SK-N-SH (cell line): ENCODE data around the gene MICALL1. TPM values are rescaled to one million over a fixed set of nuclear protein-coding genes. Genes with fewer than 3 reads are reported as not detected.

ENCODE experiments used
- CTCF ChIA-PET: fragments of 300-600, 350-600 bp; formaldehyde crosslinking; extraction: SDS; loops from one replicate; lab custom pipeline; 2021; lab: Yijun Ruan, JAX
- POLR2A ChIA-PET: fragments of 350-600 bp; sonication (Branson Sonifier 250); formaldehyde crosslinking; extraction: SDS; loops from one replicate; lab custom pipeline; 2020; ENCODE audit warnings: antibody characterized with exemption, inconsistent platforms; lab: Yijun Ruan, JAX
- DNase-seq: peaks from one replicate; pipeline ENCODE4 v3.0.0; 2012
- H2AFZ ChIP-seq: fragments of 200-600 bp; sonication (generic); 2 replicates; pipeline ENCODE4 v1.8.1; 2016; ENCODE audit warnings: antibody characterized with exemption, mild to moderate bottlenecking, low read depth
- H3F3A ChIP-seq: fragments of 200-600 bp; sonication (generic); replicated peaks from 2 replicates; pipeline ENCODE3; 2016; ENCODE audit warnings: antibody characterized with exemption, mild to moderate bottlenecking; ENCODE audit not compliant: insufficient read depth
- H3K27ac ChIP-seq, 2 experiments: fragments of 200-500 bp in 1 of 2; fragments of 200-600 bp in 1 of 2; sonication (Bioruptor generic) in 1 of 2; sonication (generic), shearing (Covaris generic) in 1 of 2; 2 replicates each; pipeline versions ENCODE4 v1.5.1 to v1.6.1; 2014 to 2016; ENCODE audit warnings: low read depth in 2 of 2, inconsistent platforms in 1 of 2, low read length in 1 of 2, mild to moderate bottlenecking in 1 of 2, mixed read lengths in 1 of 2
- H3K27me3 ChIP-seq: fragments of 200-600 bp; sonication (generic), shearing (Covaris generic); 2 replicates; pipeline ENCODE4 v1.6.1; 2016; ENCODE audit warnings: mixed run types; ENCODE audit not compliant: insufficient read depth
- H3K36me3 ChIP-seq, 2 experiments: fragments of 200-500 bp in 1 of 2; fragments of 200-600 bp in 1 of 2; sonication (Bioruptor generic) in 1 of 2; sonication (generic) in 1 of 2; replicated peaks in 1 of 2; 2 replicates each; pipeline versions ENCODE3 to v1.5.1; 2014 to 2016; ENCODE audit warnings: low read length in 1 of 2, mild to moderate bottlenecking in 1 of 2; ENCODE audit not compliant: insufficient read depth in 2 of 2, control insufficient read depth in 1 of 2
- H3K4me1 ChIP-seq, 2 experiments: fragments of 200-500 bp in 1 of 2; fragments of 200-600 bp in 1 of 2; sonication (Bioruptor generic) in 1 of 2; sonication (generic), shearing (Covaris generic) in 1 of 2; 2 replicates each; pipeline versions ENCODE4 v1.5.1 to v1.6.1; 2014 to 2016; ENCODE audit warnings: low read depth in 1 of 2, low read length in 1 of 2, mixed run types in 1 of 2; ENCODE audit not compliant: insufficient read depth in 2 of 2, control insufficient read depth in 1 of 2
- H3K4me2 ChIP-seq: fragments of 200-600 bp; sonication (generic), shearing (Covaris generic); 2 replicates; pipeline ENCODE4 v1.6.1; 2017; ENCODE audit warnings: mixed run types
- H3K4me3 ChIP-seq, 2 experiments: fragments of 200-500 bp in 1 of 2; fragments of 200-600 bp in 1 of 2; sonication (Bioruptor generic) in 1 of 2; sonication (generic), shearing (Covaris generic) in 1 of 2; 2 replicates each; pipeline versions ENCODE4 v1.5.1 to v1.8.1; 2014 to 2016; ENCODE audit warnings: low read depth in 2 of 2, inconsistent platforms in 1 of 2, low read length in 1 of 2, mild to moderate bottlenecking in 1 of 2, mixed read lengths in 1 of 2, moderate library complexity in 1 of 2
- H3K79me2 ChIP-seq: fragments of 200-600 bp; sonication (generic); 2 replicates; pipeline ENCODE4 v1.8.1; 2017; ENCODE audit warnings: mild to moderate bottlenecking; ENCODE audit not compliant: insufficient read depth
- H3K9ac ChIP-seq: fragments of 200-600 bp; sonication (generic); 2 replicates; pipeline ENCODE4 v1.6.1; 2017; ENCODE audit warnings: mixed run types
- H3K9me2 ChIP-seq: fragments of 200-600 bp; sonication (generic); 2 replicates; pipeline ENCODE4 v1.6.1; 2017; ENCODE audit warnings: mixed run types
- H3K9me3 ChIP-seq: fragments of 200-600 bp; sonication (generic); 2 replicates; pipeline ENCODE4 v1.6.1; 2017; ENCODE audit warnings: mixed run types, mild to moderate bottlenecking, moderate library complexity
- H4K20me1 ChIP-seq: fragments of 200-600 bp; sonication (generic); 2 replicates; pipeline ENCODE4 v1.6.1; 2017; ENCODE audit warnings: mild to moderate bottlenecking, mixed run types; ENCODE audit not compliant: insufficient read depth
- EP300 ChIP-seq, 2 experiments: IDR thresholded peaks; 2 replicates each; pipeline versions ENCODE4 v1.4.0 to v1.6.1; 2012; ENCODE audit warnings: borderline replicate concordance in 1 of 2, low read depth in 1 of 2, low read length in 1 of 2
- FOSL2 ChIP-seq: IDR thresholded peaks from 2 replicates; pipeline ENCODE4 v1.4.0; 2012; ENCODE audit warnings: low read depth, mild to moderate bottlenecking, moderate library complexity, borderline replicate concordance
- FOXJ3 ChIP-seq: sonication (generic); formaldehyde crosslinking; IDR thresholded peaks from 2 replicates; pipeline ENCODE4 v1.5.1; 2020; ENCODE audit warnings: mild to moderate bottlenecking, missing genetic modification reagents
- FOXM1 ChIP-seq: IDR thresholded peaks from 2 replicates; pipeline ENCODE4 v1.4.0; 2012; ENCODE audit warnings: low read depth, mild to moderate bottlenecking
- GABPA ChIP-seq: IDR thresholded peaks from 2 replicates; pipeline ENCODE4 v1.4.0; 2012; ENCODE audit warnings: low read depth, mild to moderate bottlenecking
- MEF2A ChIP-seq: IDR thresholded peaks from 2 replicates; pipeline ENCODE4 v1.4.0; 2012; ENCODE audit warnings: low read depth, borderline replicate concordance
- NFIC ChIP-seq: IDR thresholded peaks from 2 replicates; pipeline ENCODE4 v1.4.0; 2012; ENCODE audit warnings: borderline replicate concordance
- NRF1 ChIP-seq: IDR thresholded peaks from 2 replicates; pipeline ENCODE4 v1.6.1; 2012; ENCODE audit warnings: low read depth, mild to moderate bottlenecking, low read length
- POLR2AphosphoS5 ChIP-seq: IDR thresholded peaks from 2 replicates; pipeline ENCODE4 v1.6.1; 2012; ENCODE audit warnings: low read depth, low read length
- RXRA ChIP-seq: IDR thresholded peaks from 2 replicates; pipeline ENCODE4 v1.4.0; 2012; ENCODE audit warnings: low read depth, mild to moderate bottlenecking, borderline replicate concordance
- SIN3A ChIP-seq: IDR thresholded peaks from 2 replicates; pipeline ENCODE4 v1.6.1; 2012; ENCODE audit warnings: low read depth, mild to moderate bottlenecking, low read length, moderate library complexity, borderline replicate concordance
- TAF1 ChIP-seq: IDR thresholded peaks from 2 replicates; pipeline ENCODE4 v1.6.1; 2012; ENCODE audit warnings: low read depth, mild to moderate bottlenecking, low read length, moderate library complexity, borderline replicate concordance
- TCF12 ChIP-seq: IDR thresholded peaks from 2 replicates; pipeline ENCODE4 v1.4.0; 2012
- YY1 ChIP-seq: IDR thresholded peaks from 2 replicates; pipeline ENCODE4 v1.4.0; 2012; ENCODE audit warnings: low read depth, mild to moderate bottlenecking
- whole genome bisulfite sequencing: methylation state at CpG from one replicate; pipeline ENCODE4 v1.1.6; 2017; ENCODE audit warnings: low lambda C conversion rate; 5-methylcytosine and 5-hydroxymethylcytosine counted together
- polyA plus RNA-seq, 3 experiments: library from polyadenylated mRNA; depleted of rRNA; stranded (reverse); fragments of >200 nt; gene quantifications; 2 replicates each; pipeline ENCODE4 v1.2.3, GENCODE V29; 2012
- TF ChIP-seq, protein P1 (sequence below): IDR thresholded peaks from 2 replicates; pipeline ENCODE4 v1.4.0; 2012; ENCODE audit warnings: low read depth
- TF ChIP-seq, protein P2 (sequence below): IDR thresholded peaks from 2 replicates; pipeline ENCODE4 v1.4.0; 2012; ENCODE audit warnings: low read depth, borderline replicate concordance
- TF ChIP-seq, protein P3 (sequence below): fragments of 150-350 bp; IDR thresholded peaks from 2 replicates; pipeline ENCODE4 v1.6.1; 2016; ENCODE audit warnings: mild to moderate bottlenecking, low read depth, low read length

Gene MICALL1
- polyA plus RNA-seq, 1 of the 3 experiments (the other 2 are of a cell fraction): 12.9 TPM

DNA sequence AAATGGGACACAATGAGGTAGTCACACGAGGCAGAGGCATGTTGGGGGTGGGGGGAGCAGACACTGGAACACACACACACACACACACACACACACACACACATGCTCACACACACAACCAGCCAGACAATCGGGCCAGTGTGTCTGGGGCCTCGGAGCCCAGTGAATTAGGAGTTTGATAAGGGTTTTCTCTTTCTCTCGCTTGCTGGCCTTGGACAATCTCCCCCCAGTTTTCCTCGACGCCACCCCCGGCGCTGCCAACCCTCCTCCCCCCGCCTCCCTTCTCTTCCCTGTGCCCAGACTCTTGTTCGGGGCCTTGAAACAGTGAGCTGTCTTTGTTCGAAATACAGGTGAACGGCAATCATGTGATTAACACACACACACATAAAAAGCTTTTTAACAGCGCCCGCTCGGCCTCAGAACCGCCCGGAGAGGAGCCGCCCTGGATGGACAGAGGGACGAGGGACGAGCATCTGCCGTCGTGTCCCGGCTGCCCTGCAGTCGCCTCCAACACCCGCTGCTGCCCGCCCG lies 79.7 kb downstream of the MICALL1 start (continued):
- TF ChIP-seq FOSL2 (no peak), SIN3A (no peak)

DNA sequence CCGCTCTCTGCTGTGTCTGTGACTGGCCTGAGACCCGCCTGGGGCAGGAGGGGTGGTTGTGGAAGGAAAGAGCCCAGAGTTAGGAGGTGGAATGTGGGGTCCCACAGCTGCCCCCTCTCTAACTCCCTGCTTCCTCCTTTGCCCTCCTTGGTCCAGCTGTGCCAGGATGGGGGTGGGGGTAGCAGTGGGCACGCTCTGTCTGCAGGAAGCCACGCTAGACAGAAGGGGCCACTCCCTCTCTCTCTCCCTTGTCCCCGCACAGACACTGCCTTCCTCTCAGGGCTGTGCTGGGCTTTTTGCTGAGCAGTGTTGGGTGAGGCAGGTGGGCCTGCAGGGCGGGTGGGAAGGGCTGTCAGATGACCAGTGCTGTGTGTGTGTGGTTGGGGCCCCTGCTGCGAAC lies 80.3 kb downstream of the MICALL1 start:
- H3K79me2 ChIP-seq: no peaks in the 10 kb centered on the region
- H3K4me2 ChIP-seq: no peak overlapping the region
- DNase-seq: no peak
- WGBS: 100% methylated on average over 1 of the region's 7 CpGs
- no peak overlapping the region for H3K9ac ChIP-seq
- H3K9me3 ChIP-seq: no peaks in the 10 kb centered on the region
- H3K4me1 ChIP-seq: no peaks in the 10 kb centered on the region; a peak in 1 of 4 replicates
- no peak overlapping the region for H2AFZ ChIP-seq
- no peaks in the 10 kb centered on the region for H4K20me1 ChIP-seq
- ChIA-PET POLR2A (no interaction called here), CTCF (no interaction called here)
- no peaks in the 10 kb centered on the region for H3K9me2 ChIP-seq
- no peaks in the 10 kb centered on the region for H3K27me3 ChIP-seq
- no peaks in the 10 kb centered on the region for H3F3A ChIP-seq
- H3K4me3 ChIP-seq: no peak overlapping the region
- no peak overlapping the region for H3K27ac ChIP-seq
- TF ChIP-seq, protein P1, sequence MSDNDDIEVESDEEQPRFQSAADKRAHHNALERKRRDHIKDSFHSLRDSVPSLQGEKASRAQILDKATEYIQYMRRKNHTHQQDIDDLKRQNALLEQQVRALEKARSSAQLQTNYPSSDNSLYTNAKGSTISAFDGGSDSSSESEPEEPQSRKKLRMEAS: no peak
- no peak for TF ChIP-seq NFIC
- TF ChIP-seq POLR2AphosphoS5: no peak
- TF ChIP-seq FOXM1: no peak
- TF ChIP-seq, protein P2, sequence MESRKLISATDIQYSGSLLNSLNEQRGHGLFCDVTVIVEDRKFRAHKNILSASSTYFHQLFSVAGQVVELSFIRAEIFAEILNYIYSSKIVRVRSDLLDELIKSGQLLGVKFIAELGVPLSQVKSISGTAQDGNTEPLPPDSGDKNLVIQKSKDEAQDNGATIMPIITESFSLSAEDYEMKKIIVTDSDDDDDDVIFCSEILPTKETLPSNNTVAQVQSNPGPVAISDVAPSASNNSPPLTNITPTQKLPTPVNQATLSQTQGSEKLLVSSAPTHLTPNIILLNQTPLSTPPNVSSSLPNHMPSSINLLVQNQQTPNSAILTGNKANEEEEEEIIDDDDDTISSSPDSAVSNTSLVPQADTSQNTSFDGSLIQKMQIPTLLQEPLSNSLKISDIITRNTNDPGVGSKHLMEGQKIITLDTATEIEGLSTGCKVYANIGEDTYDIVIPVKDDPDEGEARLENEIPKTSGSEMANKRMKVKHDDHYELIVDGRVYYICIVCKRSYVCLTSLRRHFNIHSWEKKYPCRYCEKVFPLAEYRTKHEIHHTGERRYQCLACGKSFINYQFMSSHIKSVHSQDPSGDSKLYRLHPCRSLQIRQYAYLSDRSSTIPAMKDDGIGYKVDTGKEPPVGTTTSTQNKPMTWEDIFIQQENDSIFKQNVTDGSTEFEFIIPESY: no peak
- no peak for TF ChIP-seq FOSL2
- no peak for TF ChIP-seq TCF12
- TF ChIP-seq, protein P3, sequence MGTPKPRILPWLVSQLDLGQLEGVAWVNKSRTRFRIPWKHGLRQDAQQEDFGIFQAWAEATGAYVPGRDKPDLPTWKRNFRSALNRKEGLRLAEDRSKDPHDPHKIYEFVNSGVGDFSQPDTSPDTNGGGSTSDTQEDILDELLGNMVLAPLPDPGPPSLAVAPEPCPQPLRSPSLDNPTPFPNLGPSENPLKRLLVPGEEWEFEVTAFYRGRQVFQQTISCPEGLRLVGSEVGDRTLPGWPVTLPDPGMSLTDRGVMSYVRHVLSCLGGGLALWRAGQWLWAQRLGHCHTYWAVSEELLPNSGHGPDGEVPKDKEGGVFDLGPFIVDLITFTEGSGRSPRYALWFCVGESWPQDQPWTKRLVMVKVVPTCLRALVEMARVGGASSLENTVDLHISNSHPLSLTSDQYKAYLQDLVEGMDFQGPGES: no peak
- TF ChIP-seq YY1: no peak
- no peak for TF ChIP-seq MEF2A
- no peak for TF ChIP-seq TAF1
- TF ChIP-seq FOXJ3: no peak
- no peak for TF ChIP-seq GABPA
- no peak for TF ChIP-seq RXRA
- no peak for TF ChIP-seq NRF1
- no peak for TF ChIP-seq EP300 (IDR thresholded peaks at IDR 0.05; ENCODE audit: borderline replicate concordance in 1 of 2, low read depth in 1 of 2, low read length in 1 of 2)
- H3K36me3 ChIP-seq: no peaks in the 10 kb centered on the region
